Gastrocnemius medialis (tissue), 4 donors: ENCODE data around the gene LSS.
A peak's percentile ranks its signal among the peaks of the same experiment; 100 is the strongest.

Experiments used
- CTCF ChIP-seq, 5 experiments: fragments of 450-650 bp in 3 of 5; fragments of 200-600 bp in 2 of 5; sonication (generic) in 2 of 5; IDR thresholded peaks in 4 of 5; conservative IDR thresholded peaks in 1 of 5; 1 replicate in 4 of 5; 2 replicates in 1 of 5; pipeline ENCODE4 v1.5.1; 2016 to 2019; ENCODE audit warnings: antibody characterized with exemption in 5 of 5, mild to moderate bottlenecking in 3 of 5, moderate library complexity in 3 of 5
- POLR2A ChIP-seq, 2 donors: fragments of 450-650 bp; IDR thresholded peaks; one replicate each; pipeline ENCODE4 v1.6.1; 2017; ENCODE audit warnings: antibody characterized with exemption in 2 of 2, mild to moderate bottlenecking in 2 of 2, moderate library complexity in 2 of 2

- TF ChIP-seq CTCF (IDR thresholded peaks at IDR 0.05 in 4 of 5, conservative IDR thresholded peaks at IDR 0.05 in 1 of 5), result no peak
- peak; percentile 10 to 62 for TF ChIP-seq POLR2A (IDR thresholded peaks at IDR 0.05)
Measured at GRCh38 chr21:46184625-46185555, 43.7 kb downstream of the LSS start.
